Epithelial cell of proximal tubule (primary cell): ENCODE data around the gene ERLEC1. TPM values are rescaled to one million over a fixed set of nuclear protein-coding genes. Genes with fewer than 3 reads are reported as not detected.

Source experiments
- DNase-seq: peaks from one replicate; pipeline ENCODE4 v3.0.0-alpha.2; 2011; ENCODE audit warnings: low read depth
- H3K4me3 ChIP-seq: 2 replicates; pipeline ENCODE4 v1.5.1; 2011; ENCODE audit warnings: low read depth, mild to moderate bottlenecking, low read length
- CTCF ChIP-seq: conservative IDR thresholded peaks from 2 replicates; pipeline ENCODE4 v1.5.1; 2012; ENCODE audit warnings: low read depth, mild to moderate bottlenecking, low read length
- total RNA-seq: library from RNA; depleted of rRNA; stranded (reverse); fragments of >200 nt; gene quantifications from 2 replicates; pipeline ENCODE4 v1.2.3, GENCODE V29; 2015

ERLEC1 gene
- total RNA-seq, 1 donor from 2014 or later, result 94.1 TPM

- DNase-seq, result no peak
- no peak for TF ChIP-seq CTCF
- no peak overlapping the region for H3K4me3 ChIP-seq
Measured at GRCh38 chr2:53793821-53794220, 7.0 kb downstream of the ERLEC1 start.

- DNase-seq, result no peak
Measured at GRCh38 chr2:53801547-53801946, 14.7 kb downstream of the ERLEC1 start.

GRCh38 chr2:53802617-53803151 lies 15.8 kb downstream of the ERLEC1 start:
- no peak for TF ChIP-seq CTCF
- no peak for DNase-seq
- H3K4me3 ChIP-seq, result no peak overlapping the region

More at GRCh38 chr2:53801547-53801946, 14.7 kb downstream of the ERLEC1 start:
- no peak for TF ChIP-seq CTCF
- H3K4me3 ChIP-seq, result no peak overlapping the region

GRCh38 chr2:53811601-53812000 lies 24.8 kb downstream of the ERLEC1 start:
- no peak for TF ChIP-seq CTCF
- no peak for DNase-seq
- no peak overlapping the region for H3K4me3 ChIP-seq

GRCh38 chr2:53813151-53813550 lies 26.3 kb downstream of the ERLEC1 start:
- TF ChIP-seq CTCF, result no peak
- no peak overlapping the region for H3K4me3 ChIP-seq
- DNase-seq, result no peak

- no peak for TF ChIP-seq CTCF
- H3K4me3 ChIP-seq, result no peak overlapping the region
- no peak for DNase-seq
Measured at GRCh38 chr2:53818854-53819435, 32.1 kb downstream of the ERLEC1 start.

- TF ChIP-seq CTCF, result no peak
- H3K4me3 ChIP-seq, result no peak overlapping the region
- no peak for DNase-seq
Measured at GRCh38 chr2:53819634-53820033, 32.8 kb downstream of the ERLEC1 start.
